ENCODE results near the gene PTPRT.

PTPRT gene

GRCh38 chr20:42635699-42636411 is 553.9 kb downstream of the PTPRT start:
- Histone ChIP-seq H3K9me2 (replicated peaks; ENCODE audit: insufficient read depth, low read length) (no peaks in the 10 kb centered on the region), H3K4me3 (ENCODE audit: insufficient read depth, low read length, poor library complexity, severe bottlenecking) (no peak overlapping the region), H3K4me2 (ENCODE audit: low read depth, low read length, poor library complexity, severe bottlenecking) (no peak overlapping the region), H3K36me3 (ENCODE audit: low read length) (no peaks in the 10 kb centered on the region), H2AFZ (ENCODE audit: low read depth, low read length, severe bottlenecking) (no peak overlapping the region), H3K27ac (ENCODE audit: low read depth, low read length) (no peak overlapping the region), H3K27me3 (ENCODE audit: low read length) (no peaks in the 10 kb centered on the region), H3K9me3 (ENCODE audit: insufficient read depth, low read length) (no peaks in the 10 kb centered on the region), H3F3A (ENCODE audit: insufficient read depth) (no peaks in the 10 kb centered on the region), H4K20me1 (ENCODE audit: low read depth, low read length) (no peaks in the 10 kb centered on the region), H3K79me2 (ENCODE audit: insufficient read depth, low read length) (no peaks in the 10 kb centered on the region), H3K9ac (ENCODE audit: low read length) (no peak overlapping the region)
- TF ChIP-seq CTCF (IDR thresholded peaks at IDR 0.05; ENCODE audit: insufficient read depth, low read length, poor library complexity, severe bottlenecking) (no peak), EZH2phosphoT487 (conservative IDR thresholded peaks at IDR 0.05; ENCODE audit: low read length) (no peak)

- Histone ChIP-seq H3K9me2 (replicated peaks; ENCODE audit: insufficient read depth, low read length) (no peaks in the 10 kb centered on the region), H3K9ac (ENCODE audit: low read length) (no peak overlapping the region), H3K4me2 (ENCODE audit: low read depth, low read length, poor library complexity, severe bottlenecking) (no peak overlapping the region), H3K27ac (ENCODE audit: low read depth, low read length) (no peak overlapping the region), H2AFZ (ENCODE audit: low read depth, low read length, severe bottlenecking) (no peak overlapping the region), H3K27me3 (ENCODE audit: low read length) (no peaks in the 10 kb centered on the region), H4K20me1 (ENCODE audit: low read depth, low read length) (no peaks in the 10 kb centered on the region), H3K79me2 (ENCODE audit: insufficient read depth, low read length) (no peaks in the 10 kb centered on the region), H3F3A (ENCODE audit: insufficient read depth) (no peaks in the 10 kb centered on the region), H3K4me3 (ENCODE audit: insufficient read depth, low read length, poor library complexity, severe bottlenecking) (no peak overlapping the region), H3K9me3 (ENCODE audit: insufficient read depth, low read length) (no peaks in the 10 kb centered on the region), H3K36me3 (ENCODE audit: low read length) (no peaks in the 10 kb centered on the region)
- TF ChIP-seq EZH2phosphoT487 (conservative IDR thresholded peaks at IDR 0.05; ENCODE audit: low read length) (no peak), CTCF (IDR thresholded peaks at IDR 0.05; ENCODE audit: insufficient read depth, low read length, poor library complexity, severe bottlenecking) (no peak)
These were observed 555.5 kb downstream of the PTPRT start for GRCh38 chr20:42634156-42634555.

GRCh38 chr20:42628683-42629082 is 561.0 kb downstream of the PTPRT start:
- Histone ChIP-seq H3K4me2 (ENCODE audit: low read depth, low read length, poor library complexity, severe bottlenecking) (no peak overlapping the region), H4K20me1 (ENCODE audit: low read depth, low read length) (no peaks in the 10 kb centered on the region), H2AFZ (ENCODE audit: low read depth, low read length, severe bottlenecking) (no peak overlapping the region), H3K27me3 (ENCODE audit: low read length) (no peaks in the 10 kb centered on the region), H3K9me3 (ENCODE audit: insufficient read depth, low read length) (no peaks in the 10 kb centered on the region), H3K27ac (ENCODE audit: low read depth, low read length) (no peak overlapping the region), H3K79me2 (ENCODE audit: insufficient read depth, low read length) (no peaks in the 10 kb centered on the region), H3K9me2 (replicated peaks; ENCODE audit: insufficient read depth, low read length) (no peaks in the 10 kb centered on the region), H3K4me3 (ENCODE audit: insufficient read depth, low read length, poor library complexity, severe bottlenecking) (no peak overlapping the region), H3K9ac (ENCODE audit: low read length) (no peak overlapping the region), H3K36me3 (ENCODE audit: low read length) (no peaks in the 10 kb centered on the region), H3F3A (ENCODE audit: insufficient read depth) (no peaks in the 10 kb centered on the region)
- TF ChIP-seq EZH2phosphoT487 (conservative IDR thresholded peaks at IDR 0.05; ENCODE audit: low read length) (no peak), CTCF (IDR thresholded peaks at IDR 0.05; ENCODE audit: insufficient read depth, low read length, poor library complexity, severe bottlenecking) (no peak)

Measured in SU-DHL-6 (cell line).